ELF-1 (cell line): ENCODE measurements around the gene ANGEL1.

Experiments used
- DNase-seq: peaks from one replicate; pipeline ENCODE4 v3.0.0-alpha.2; 2016; ENCODE audit warnings: low read depth, low spot score

ANGEL1 gene

DNA sequence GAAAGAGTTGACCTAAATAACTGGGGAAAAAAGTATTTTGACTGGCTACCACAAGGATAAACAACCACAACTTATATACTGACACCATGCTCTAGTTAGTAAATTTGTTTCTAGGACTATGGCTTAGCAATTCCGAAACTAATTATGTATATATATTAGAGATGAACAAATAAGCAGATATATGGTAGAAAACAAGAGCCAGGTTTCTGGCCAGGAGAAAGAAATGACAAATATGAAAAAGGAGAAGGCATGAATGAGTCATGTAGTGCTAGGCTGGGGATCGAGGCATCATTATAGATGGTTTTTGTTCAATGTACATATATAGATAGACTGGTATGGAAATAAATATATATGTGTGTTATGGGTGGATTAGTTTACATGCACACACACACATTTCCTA is 8.0 kb upstream of the ANGEL1 start:
- DNase-seq: no peak

GRCh38 chr14:76814726-76815645 is 2.3 kb upstream of the ANGEL1 start:
- DNase-seq: no peak

GRCh38 chr14:76812093-76812421 is 625 bp downstream of the ANGEL1 start:
- DNase-seq: no peak

DNA sequence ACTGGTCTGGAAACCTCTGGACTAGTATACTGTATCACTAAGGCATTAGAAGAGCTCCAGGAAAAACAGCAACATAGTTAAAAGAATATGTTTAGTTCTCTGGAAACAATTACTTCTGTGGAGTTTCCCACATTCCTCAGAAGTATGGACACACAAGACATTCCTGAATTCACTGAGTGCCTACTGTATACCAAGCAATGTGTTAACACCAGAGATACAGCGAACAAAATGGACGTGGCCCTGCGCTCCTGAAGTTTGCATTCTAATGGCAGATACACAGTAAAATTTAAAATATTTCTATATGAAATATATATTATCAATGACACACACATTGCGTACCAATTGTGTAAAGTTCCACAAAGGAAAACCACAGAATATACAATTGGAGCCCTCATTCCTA is 1.1 kb downstream of the ANGEL1 start:
- no peak for DNase-seq

GRCh38 chr14:76810953-76811400 is 1.7 kb downstream of the ANGEL1 start:
- peak; percentile 40 for DNase-seq

DNA sequence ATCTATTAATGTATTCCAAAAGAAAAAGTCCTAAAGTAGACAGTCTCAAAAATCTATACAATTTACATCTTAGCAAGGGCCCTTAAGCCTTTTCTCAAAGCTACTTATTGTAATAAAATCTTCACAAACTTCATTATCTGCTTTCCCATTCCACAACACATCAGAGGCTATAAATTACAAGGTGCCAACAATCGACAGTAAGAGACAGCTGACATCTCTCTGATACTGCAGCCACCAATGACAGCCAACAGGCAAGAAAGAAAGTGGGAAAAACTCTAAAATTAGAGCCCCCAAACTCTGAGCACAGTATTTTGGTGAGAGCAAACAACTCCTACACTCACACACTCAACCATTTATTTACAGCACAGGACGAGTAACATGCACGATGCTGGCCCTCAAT is 2.2 kb downstream of the ANGEL1 start:
- DNase-seq: no peak

- no peak for DNase-seq
Measured at GRCh38 chr14:76808990-76809389, 3.7 kb downstream of the ANGEL1 start.

DNA sequence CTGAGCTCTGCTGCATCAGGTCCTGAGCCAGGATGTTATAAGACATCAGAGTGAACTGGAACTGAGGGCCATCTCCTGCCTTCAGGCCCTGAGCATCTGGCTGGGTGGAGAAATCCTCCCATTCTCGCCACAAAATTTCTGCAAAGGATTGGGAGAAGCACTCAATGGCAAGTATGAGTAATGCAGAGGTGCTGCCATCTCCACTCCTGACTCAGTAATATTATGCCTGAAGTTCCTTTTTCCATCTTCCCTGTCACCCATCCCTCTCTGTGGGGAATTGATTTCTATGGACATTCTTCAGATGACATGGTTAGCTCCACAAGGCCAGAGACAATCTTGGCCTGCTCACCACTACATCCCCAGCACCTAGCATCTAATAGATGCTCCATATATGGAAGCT is 4.7 kb downstream of the ANGEL1 start:
- no peak for DNase-seq

GRCh38 chr14:76806446-76806845 is 6.2 kb downstream of the ANGEL1 start:
- DNase-seq: no peak

- no peak for DNase-seq
Measured at GRCh38 chr14:76793956-76794355, 18.7 kb downstream of the ANGEL1 start.

DNA sequence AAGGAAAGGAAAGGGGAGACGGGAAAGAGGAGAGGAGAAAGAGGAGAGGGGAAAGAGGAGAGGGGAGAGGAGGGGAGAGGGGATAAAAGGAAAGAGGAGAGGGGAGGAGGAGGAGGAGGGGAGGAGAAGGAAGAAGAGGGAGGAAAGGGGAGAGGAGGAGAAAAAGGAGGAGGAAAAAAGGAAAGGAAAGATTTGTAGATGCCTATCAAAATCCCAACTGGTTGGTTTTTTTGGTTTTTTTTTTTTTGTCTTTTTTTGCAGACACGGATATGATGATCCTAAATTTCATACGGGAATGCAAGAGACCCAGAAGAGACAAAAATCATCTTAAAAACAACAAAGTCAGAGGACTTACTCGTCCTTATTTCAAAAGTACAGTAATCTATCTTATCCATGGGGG is 19.4 kb downstream of the ANGEL1 start:
- DNase-seq: no peak

DNA sequence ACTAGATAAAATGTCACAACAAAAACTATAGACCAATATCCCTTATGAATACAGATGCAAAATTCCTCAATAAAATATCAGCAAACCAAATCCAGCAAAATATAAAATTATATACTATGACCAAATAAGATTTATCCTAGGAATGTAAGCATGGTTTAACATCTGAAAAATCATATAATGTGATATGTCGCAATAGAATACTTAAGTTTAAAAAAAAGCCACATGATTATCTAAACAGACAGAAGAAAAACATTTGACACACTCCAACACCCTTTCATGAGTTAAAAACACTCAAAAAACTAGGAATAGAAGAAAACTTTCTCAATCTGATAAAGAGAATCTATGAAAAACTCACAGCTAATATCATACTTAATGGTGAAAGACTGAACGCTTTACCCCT is 20.3 kb downstream of the ANGEL1 start:
- no peak for DNase-seq

- DNase-seq: no peak
Measured at GRCh38 chr14:76786601-76787000, 26.1 kb downstream of the ANGEL1 start.

DNA sequence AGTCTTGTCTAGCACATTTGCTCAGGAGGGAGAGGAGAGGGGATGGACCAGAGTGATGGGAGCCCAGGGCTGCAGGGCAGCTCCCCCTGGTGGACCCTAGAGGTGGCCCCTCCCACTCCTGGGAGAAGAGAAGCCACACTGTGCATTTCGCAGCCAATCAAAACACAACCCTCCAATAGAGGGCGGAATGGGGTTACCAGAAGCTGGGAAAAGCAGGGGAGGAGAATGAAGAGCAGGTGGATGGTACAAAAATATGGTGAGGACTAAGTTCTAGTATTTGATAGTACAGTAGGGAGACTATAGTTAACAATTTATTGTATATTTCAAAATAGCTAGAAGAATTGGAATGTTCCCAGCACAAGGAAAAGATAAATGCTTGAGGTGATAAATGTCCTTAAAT is 27.8 kb downstream of the ANGEL1 start:
- peak; percentile 94 for DNase-seq

GRCh38 chr14:76784266-76784874 is 28.3 kb downstream of the ANGEL1 start:
- no peak for DNase-seq

GRCh38 chr14:76782885-76783566 is 29.7 kb downstream of the ANGEL1 start:
- DNase-seq: no peak

DNA sequence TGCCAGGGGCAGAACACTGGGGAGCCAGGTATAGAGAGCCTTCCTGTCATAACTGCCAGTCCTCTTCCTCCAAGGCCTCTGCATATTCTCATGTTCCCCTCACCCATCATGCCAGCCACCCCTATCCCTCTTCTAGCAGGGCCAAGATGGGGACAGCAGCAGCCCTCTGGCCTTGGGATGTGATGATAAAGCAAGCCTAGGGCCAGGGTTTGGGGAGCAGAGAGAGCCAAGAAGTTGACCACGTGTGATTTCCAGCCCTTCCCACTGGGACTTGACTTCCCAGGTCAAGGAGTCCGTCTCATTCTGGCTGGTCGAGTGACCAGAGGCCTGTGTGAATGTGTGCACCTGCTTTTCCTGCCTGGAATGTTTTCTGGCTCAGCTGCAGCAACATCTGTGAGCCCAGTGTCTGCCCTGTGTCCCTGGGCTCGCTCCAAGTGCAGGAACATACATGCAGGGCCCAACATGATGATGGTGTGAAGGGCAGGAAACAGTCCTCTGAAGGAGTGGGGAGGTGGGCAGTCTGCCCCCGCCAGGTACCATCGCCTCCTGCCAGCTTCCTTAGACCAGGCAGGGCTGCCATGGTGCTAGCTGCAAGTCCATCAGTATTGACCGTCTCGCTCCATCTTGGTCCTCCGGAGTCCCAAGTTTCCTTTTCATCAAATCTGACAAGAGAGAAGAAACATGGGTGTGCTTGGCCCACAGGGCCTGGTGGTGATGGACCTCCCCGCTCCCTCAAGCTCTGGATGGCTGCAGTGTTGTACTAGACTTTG is 30.4 kb downstream of the ANGEL1 start:
- DNase-seq: no peak

DNA sequence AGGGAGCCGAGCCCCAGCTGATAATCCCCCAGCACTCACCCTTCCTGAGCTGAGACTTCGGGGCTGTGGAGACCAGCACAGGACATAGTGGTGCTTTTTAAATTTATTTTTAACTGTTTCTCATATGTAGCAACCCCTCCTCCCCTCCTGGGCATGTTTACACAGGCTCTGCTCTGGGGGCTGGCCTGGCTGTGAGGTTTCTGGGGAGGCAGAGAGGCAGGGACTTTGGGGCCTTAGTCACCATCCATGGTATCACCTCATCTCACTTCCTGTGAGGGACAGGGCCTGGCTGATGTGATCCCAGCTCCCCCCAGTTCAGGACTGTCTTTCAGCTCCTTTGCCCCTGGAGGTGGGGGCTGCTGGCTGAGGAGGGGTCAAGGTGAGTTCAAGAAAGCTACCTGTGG is 31.0 kb downstream of the ANGEL1 start:
- no peak for DNase-seq

DNA sequence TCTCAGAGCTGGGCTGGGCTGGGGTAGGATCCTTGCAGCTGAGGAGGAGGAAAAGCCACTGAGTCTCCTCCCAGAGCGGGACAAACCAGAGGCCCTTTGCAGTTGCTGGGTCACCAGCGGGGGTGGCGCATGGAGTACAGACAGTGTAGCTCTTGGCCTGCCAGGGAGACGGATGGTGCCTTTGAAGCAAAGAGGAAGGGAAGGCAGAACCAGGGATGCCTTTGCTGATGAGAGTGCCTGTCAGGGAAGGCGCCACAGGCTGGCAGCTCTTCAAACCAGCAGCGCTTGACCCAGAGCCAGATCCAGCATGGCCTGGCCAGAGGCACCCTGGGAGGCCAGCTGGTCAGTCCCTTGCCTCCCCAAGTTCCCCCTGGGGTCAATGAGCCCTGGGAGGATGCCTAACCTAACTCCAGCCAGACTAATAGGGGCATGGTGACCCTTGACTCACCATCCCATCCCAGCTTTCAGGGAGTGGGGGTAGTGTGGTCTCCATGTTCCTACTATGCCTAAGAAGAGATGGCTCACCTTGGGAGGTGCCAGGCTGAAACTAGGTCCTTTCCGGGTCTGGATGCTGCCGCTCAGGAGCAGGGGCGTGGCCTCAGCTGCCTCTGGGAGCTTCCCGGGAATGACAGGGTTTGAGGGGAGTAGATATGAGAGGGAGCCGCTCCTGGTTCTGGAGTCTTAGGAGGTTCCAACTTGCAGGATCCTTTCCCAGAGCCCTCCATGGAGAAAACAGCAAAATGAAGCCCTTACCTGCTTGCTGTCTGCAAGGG is 31.6 kb downstream of the ANGEL1 start:
- no peak for DNase-seq

GRCh38 chr14:76780360-76780759 is 32.3 kb downstream of the ANGEL1 start:
- DNase-seq: no peak

DNA sequence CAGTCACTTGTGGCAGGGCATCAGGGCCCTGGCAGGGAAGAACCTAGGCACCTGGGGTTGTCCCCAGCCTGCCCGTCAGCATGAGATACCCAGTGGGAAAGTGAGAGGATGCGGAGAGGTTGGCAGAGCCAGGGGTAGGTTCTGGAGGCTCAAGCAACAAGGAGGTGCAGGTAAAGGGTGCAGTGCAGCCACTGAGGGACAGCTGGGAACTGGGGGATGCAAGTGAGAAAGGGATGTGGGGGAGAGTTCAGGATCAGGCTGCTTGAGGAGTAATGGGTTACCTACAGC is 32.7 kb downstream of the ANGEL1 start:
- DNase-seq: no peak
